RWPE2 (cell line): ENCODE data around the gene DLG4.

Experiments
- ATAC-seq: fragments of 200-7000 bp; cut with Tn5 transposase; 3 replicates; pipeline ENCODE4 v1.9.1; 2021; ENCODE audit warnings: low read depth
- DNase-seq: peaks from one replicate; pipeline ENCODE4 v3.0.0-alpha.2; 2020; ENCODE audit warnings: low spot score
- H3K27ac ChIP-seq: fragments of 450-650 bp; 2 replicates; pipeline ENCODE4 v1.5.1; 2017; ENCODE audit warnings: mild to moderate bottlenecking; ENCODE audit not compliant: poor library complexity, severe bottlenecking
- H3K27me3 ChIP-seq: fragments of 250-450 bp; sonication (Bioruptor Pico); 2 replicates; pipeline ENCODE4 v1.5.1; 2021; ENCODE audit warnings: mild to moderate bottlenecking, moderate library complexity; ENCODE audit not compliant: insufficient read depth, poor library complexity, severe bottlenecking
- H3K36me3 ChIP-seq: fragments of 250-450 bp; sonication (Bioruptor Pico); 2 replicates; pipeline ENCODE4 v1.5.1; 2020; ENCODE audit warnings: low read depth, mild to moderate bottlenecking, moderate library complexity
- H3K4me1 ChIP-seq: fragments of 250-450 bp; sonication (Bioruptor Pico); 2 replicates; pipeline ENCODE4 v1.5.1; 2021; ENCODE audit warnings: mild to moderate bottlenecking, moderate library complexity; ENCODE audit not compliant: insufficient read depth, poor library complexity, severe bottlenecking
- H3K4me3 ChIP-seq: fragments of 250-450 bp; sonication (Bioruptor Pico); 2 replicates; pipeline ENCODE4 v1.5.1; 2021; ENCODE audit warnings: mild to moderate bottlenecking, moderate library complexity; ENCODE audit not compliant: severe bottlenecking
- H3K9me3 ChIP-seq: fragments of 250-450 bp; sonication (Bioruptor Pico); 2 replicates; pipeline ENCODE4 v1.5.1; 2021; ENCODE audit warnings: mild to moderate bottlenecking, moderate library complexity; ENCODE audit not compliant: severe bottlenecking
- CTCF ChIP-seq: fragments of 450-650 bp; IDR thresholded peaks from one replicate; pipeline ENCODE4 v1.5.1; 2017; ENCODE audit warnings: mild to moderate bottlenecking, moderate library complexity; ENCODE audit not compliant: poor library complexity, severe bottlenecking

The DLG4 gene

GRCh38 chr17:7242717-7243452 lies 23.2 kb upstream of the DLG4 start:
- Histone ChIP-seq H3K4me1 (no peaks in the 10 kb centered on the region), H3K27ac (peak overlapping the region; percentile 74), H3K27me3 (no peaks in the 10 kb centered on the region), H3K4me3 (peak overlapping the region; percentile 72), H3K9me3 (no peaks in the 10 kb centered on the region), H3K36me3 (peaks cover 40% of the 10 kb centered on the region)
- ATAC-seq (peak; percentile 35), DNase-seq (peak; percentile 94)
- peak; percentile 5 for TF ChIP-seq CTCF

GRCh38 chr17:7241783-7242716 lies 22.4 kb upstream of the DLG4 start, which contains the start of gene GABARAP:
TSS of gene GABARAP (minus strand) at chr17:7242449. CDS start at chr17:7242330, 119 bp downstream.
- H3K27me3 ChIP-seq = no peaks in the 10 kb centered on the region
- H3K9me3 ChIP-seq = no peaks in the 10 kb centered on the region
- ATAC-seq (0 out of 3 replicates have a peak, but pooled peaks have one; percentile 6), DNase-seq (no peak)
- peak within 1 kb of the TSS; percentile 72 for H3K4me3 ChIP-seq
- peak within 1 kb of the TSS; percentile 74 for H3K27ac ChIP-seq
- peaks cover 43% of the 10 kb centered on the region for H3K36me3 ChIP-seq
- TF ChIP-seq CTCF = no peak
- no peaks in the 10 kb centered on the region for H3K4me1 ChIP-seq

- peaks cover 40% of the 10 kb centered on the region for H3K36me3 ChIP-seq
- peak overlapping the region; percentile 74 for H3K27ac ChIP-seq
- no peak for DNase-seq
Measured at GRCh38 chr17:7241090-7241733, 21.6 kb upstream of the DLG4 start.

GRCh38 chr17:7240375-7240774 lies 20.7 kb upstream of the DLG4 start:
- DNase-seq (no peak), ATAC-seq (no peak)
- no peak for TF ChIP-seq CTCF
- H3K4me3 ChIP-seq = no peak overlapping the region
- H3K36me3 ChIP-seq = peaks cover 40% of the 10 kb centered on the region
- no peaks in the 10 kb centered on the region for H3K27me3 ChIP-seq
- H3K4me1 ChIP-seq = no peaks in the 10 kb centered on the region
- no peaks in the 10 kb centered on the region for H3K9me3 ChIP-seq
- H3K27ac ChIP-seq = peak overlapping the region; percentile 74

More at GRCh38 chr17:7241090-7241733, 21.6 kb upstream of the DLG4 start:
- ATAC-seq = no peak
- no peak for TF ChIP-seq CTCF
- H3K4me1 ChIP-seq = no peaks in the 10 kb centered on the region
- H3K27me3 ChIP-seq = no peaks in the 10 kb centered on the region
- peak overlapping the region; percentile 72 for H3K4me3 ChIP-seq
- no peaks in the 10 kb centered on the region for H3K9me3 ChIP-seq
